Mammary epithelial cell (primary cell): ENCODE data around the gene TMTC1.

Source experiments
- CTCF ChIP-seq, 2 donors: IDR thresholded peaks in 1 of 2; conservative IDR thresholded peaks in 1 of 2; 2 replicates each; pipeline ENCODE4 v1.5.1; 2011 to 2012; ENCODE audit warnings: inconsistent platforms in 2 of 2, low read length in 2 of 2, mild to moderate bottlenecking in 2 of 2, control low read depth in 1 of 2, low read depth in 1 of 2; ENCODE audit not compliant: insufficient read depth in 1 of 2; ENCODE audit errors: extremely low read depth in 1 of 2
- EZH2 ChIP-seq: IDR thresholded peaks from 2 replicates; pipeline ENCODE4 v1.6.1; 2012; ENCODE audit warnings: low read length, inconsistent platforms, borderline replicate concordance

- TF ChIP-seq CTCF (conservative IDR thresholded peaks at IDR 0.05 in 1 of 2, IDR thresholded peaks at IDR 0.05 in 1 of 2; ENCODE audit: extremely low read depth in 1 of 2, insufficient read depth in 1 of 2, low read depth in 1 of 2, low read length in 2 of 2), result no peak
- TF ChIP-seq EZH2, result no peak
Measured at GRCh38 chr12:29709496-29710040, 74.2 kb downstream of the TMTC1 start.
